ENCODE measurements around the gene VPS29.
"Not testable (repeated sequence)": the region's sequence is repeated elsewhere in the genome, so short reads cannot be mapped to it uniquely, and the experiment has no call there.

VPS29 gene

GRCh38 chr12:110531741-110532333 is 29.9 kb upstream of the VPS29 start:
- intact Hi-C loops (cut with DNase I), result no loop called here
- no peak for DNase-seq

GRCh38 chr12:110530511-110530910 is 28.6 kb upstream of the VPS29 start:
- intact Hi-C loops (cut with DNase I), result no loop called here
- no peak for DNase-seq

- intact Hi-C loops (cut with DNase I), result no loop called here
These were observed 26.4 kb upstream of the VPS29 start for GRCh38 chr12:110528277-110528839.

GRCh38 chr12:110520876-110521712 is 19.2 kb upstream of the VPS29 start:
- DNase-seq; intact Hi-C loops (cut with DNase I): not testable (repeated sequence)

More at GRCh38 chr12:110528277-110528839, 26.4 kb upstream of the VPS29 start:
- no peak for DNase-seq

GRCh38 chr12:110518014-110518413 is 16.1 kb upstream of the VPS29 start:
- intact Hi-C loops (cut with DNase I); DNase-seq: not testable (repeated sequence)

GRCh38 chr12:110516995-110517394 is 15.1 kb upstream of the VPS29 start:
- intact Hi-C loops (cut with DNase I), result no loop called here

GRCh38 chr12:110514363-110514762 is 12.5 kb upstream of the VPS29 start:
- no peak for DNase-seq
- intact Hi-C loops (cut with DNase I), result no loop called here

More at GRCh38 chr12:110516995-110517394, 15.1 kb upstream of the VPS29 start:
- no peak for DNase-seq

GRCh38 chr12:110513842-110514241 is 11.9 kb upstream of the VPS29 start:
- intact Hi-C loops (cut with DNase I), result no loop called here
- DNase-seq, result no peak

GRCh38 chr12:110508071-110508586 is 6.2 kb upstream of the VPS29 start:
- intact Hi-C loops (cut with DNase I), result no loop called here
- DNase-seq, result no peak

GRCh38 chr12:110505332-110505731 is 3.4 kb upstream of the VPS29 start:
- DNase-seq, result no peak
- intact Hi-C loops (cut with DNase I), result no loop called here

GRCh38 chr12:110503432-110503831 is 1.5 kb upstream of the VPS29 start:
- no peak for DNase-seq
- intact Hi-C loops (cut with DNase I), result loop anchor here (5.0 kb wide), 2 partner anchors 79 to 99 kb away; partner anchors contain the start of gene PPTC7

GRCh38 chr12:110501399-110501751 is 536 bp downstream of the VPS29 start:
- DNase-seq, result peak in 35 of 42 donors; percentile 9 to 79 (median 50)
- intact Hi-C loops (cut with DNase I), result loop anchor here (5.0 kb wide), 2 partner anchors 81 to 101 kb away; partner anchors contain the start of gene PPTC7

GRCh38 chr12:110498984-110499706 is 2.8 kb downstream of the VPS29 start:
- no peak for DNase-seq
- intact Hi-C loops (cut with DNase I), result no loop called here

- intact Hi-C loops (cut with DNase I), result no loop called here
These were observed 26.5 kb downstream of the VPS29 start for GRCh38 chr12:110475426-110475825.

GRCh38 chr12:110468214-110469048 is 33.5 kb downstream of the VPS29 start, which contains the start of the genes FAM216A and GPN3:
Gene FAM216A (plus strand): TSS chr12:110468845. CDS start chr12:110468876, 31 bp downstream.
Gene GPN3 (minus strand): TSS chr12:110468257. CDS start chr12:110468203, 54 bp downstream.
- peak; percentile 93 to 99 (median 97) for DNase-seq
- intact Hi-C loops (cut with DNase I), result loop anchor here (1.0 to 5.0 kb wide), 2 partner anchors 34 to 114 kb away; partner anchors contain the start of genes PPTC7, RAD9B and VPS29

More at GRCh38 chr12:110475426-110475825, 26.5 kb downstream of the VPS29 start:
- no peak for DNase-seq

- intact Hi-C loops (cut with DNase I), result loop anchor here (1.0 to 5.0 kb wide), 2 partner anchors 34 to 114 kb away; partner anchors contain the start of genes PPTC7, RAD9B and VPS29
These were observed 34.1 kb downstream of the VPS29 start for GRCh38 chr12:110467847-110468213.

GRCh38 chr12:110466791-110467190 is 35.1 kb downstream of the VPS29 start:
- intact Hi-C loops (cut with DNase I), result loop anchor here (5.0 kb wide), 1 partner anchor 116 kb away; the partner anchor contains the start of gene PPTC7
- no peak for DNase-seq

More at GRCh38 chr12:110467847-110468213, 34.1 kb downstream of the VPS29 start:
- no peak for DNase-seq

- intact Hi-C loops (cut with DNase I), result loop anchor here (5.0 kb wide), 1 partner anchor 117 kb away; the partner anchor contains the start of gene PPTC7
- not testable (repeated sequence) for DNase-seq
These were observed 36.1 kb downstream of the VPS29 start for GRCh38 chr12:110465765-110466164.
